CD14-positive monocyte (primary cell): ENCODE results near the gene SLC22A16. TPM values are rescaled to one million over a fixed set of nuclear protein-coding genes. Genes with fewer than 3 reads are reported as not detected.

ENCODE experiments used
- DNase-seq, 3 donors: peaks; one replicate each; pipeline ENCODE4 v3.0.0-alpha.2; 2011 to 2022
- H2AFZ ChIP-seq: 2 replicates; pipeline ENCODE4 v1.6.0; 2012; ENCODE audit warnings: mild to moderate bottlenecking, low read depth, low read length, inconsistent platforms; ENCODE audit not compliant: insufficient read depth, poor library complexity, severe bottlenecking
- H3K27ac ChIP-seq, 2 donors: 1 replicate in 1 of 2; 2 replicates in 1 of 2; pipeline ENCODE4 v1.5.1; 2012 to 2013; ENCODE audit warnings: low read length in 2 of 2, control low read depth in 1 of 2, inconsistent platforms in 1 of 2, low read depth in 1 of 2, mild to moderate bottlenecking in 1 of 2
- H3K27me3 ChIP-seq, 2 donors: one replicate each; pipeline versions ENCODE4 v1.6.0 to v1.6.1; 2011 to 2013; ENCODE audit warnings: low read length in 2 of 2; ENCODE audit not compliant: control insufficient read depth in 2 of 2, insufficient read depth in 2 of 2
- H3K36me3 ChIP-seq, 2 donors: replicated peaks in 1 of 2; 1 replicate in 1 of 2; 2 replicates in 1 of 2; pipeline versions ENCODE4 v1.5.1 to v1.6.1; 2012 to 2013; ENCODE audit warnings: low read length in 2 of 2, control low read depth in 1 of 2, inconsistent platforms in 1 of 2, mild to moderate bottlenecking in 1 of 2; ENCODE audit not compliant: insufficient read depth in 2 of 2, control insufficient read depth in 1 of 2
- H3K4me1 ChIP-seq, 2 donors: 1 replicate in 1 of 2; 2 replicates in 1 of 2; pipeline versions ENCODE4 v1.5.1 to v1.6.1; 2012 to 2013; ENCODE audit warnings: low read length in 2 of 2, control low read depth in 1 of 2, inconsistent platforms in 1 of 2, mild to moderate bottlenecking in 1 of 2, moderate library complexity in 1 of 2; ENCODE audit not compliant: insufficient read depth in 2 of 2, control insufficient read depth in 1 of 2
- H3K4me2 ChIP-seq: replicated peaks from 2 replicates; pipeline ENCODE3; 2012; ENCODE audit warnings: low read length, moderate library complexity, mild to moderate bottlenecking; ENCODE audit not compliant: poor library complexity, severe bottlenecking; ENCODE audit errors: extremely low read depth
- H3K4me3 ChIP-seq, 3 experiments: fragments of 200-600 bp in 1 of 3; sonication (generic) in 1 of 3; replicated peaks in 1 of 3; 1 replicate in 2 of 3; 2 replicates in 1 of 3; pipeline ENCODE4 v1.5.1; 2011 to 2013; ENCODE audit warnings: low read length in 3 of 3, mild to moderate bottlenecking in 3 of 3, control low read depth in 2 of 3, low read depth in 2 of 3, inconsistent platforms in 1 of 3, moderate library complexity in 1 of 3
- H3K79me2 ChIP-seq: 2 replicates; pipeline ENCODE4 v1.6.0; 2012; ENCODE audit warnings: mild to moderate bottlenecking, control low read depth, inconsistent platforms, low read length, moderate library complexity; ENCODE audit not compliant: insufficient read depth
- H3K9ac ChIP-seq: 2 replicates; pipeline ENCODE4 v1.6.0; 2017; ENCODE audit warnings: low read length, mild to moderate bottlenecking; ENCODE audit not compliant: insufficient read depth, poor library complexity, severe bottlenecking
- H3K9me3 ChIP-seq, 2 donors: replicated peaks in 1 of 2; 1 replicate in 1 of 2; 2 replicates in 1 of 2; pipeline versions ENCODE4 v1.5.1 to v1.6.1; 2012 to 2013; ENCODE audit warnings: low read length in 2 of 2, control low read depth in 1 of 2; ENCODE audit not compliant: control insufficient read depth in 1 of 2, insufficient read depth in 1 of 2
- H4K20me1 ChIP-seq: 2 replicates; pipeline ENCODE4 v1.6.0; 2012; ENCODE audit warnings: mild to moderate bottlenecking, low read length, control low read depth, moderate library complexity; ENCODE audit not compliant: insufficient read depth
- H3K27ac Mint-ChIP-seq, 7 donors: one replicate each; pipeline ENCODE4 v1.8.0; 2020; ENCODE audit warnings: mild to moderate bottlenecking in 7 of 7, mixed read lengths in 7 of 7, moderate library complexity in 6 of 7, inconsistent platforms in 2 of 7
- H3K27me3 Mint-ChIP-seq, 3 donors: one replicate each; pipeline ENCODE4 v1.8.0; 2021 to 2022; ENCODE audit warnings: low read depth in 3 of 3, mild to moderate bottlenecking in 3 of 3, mixed read lengths in 3 of 3, moderate library complexity in 3 of 3, inconsistent platforms in 1 of 3
- H3K36me3 Mint-ChIP-seq, 2 donors: one replicate each; pipeline ENCODE4 v1.8.0; 2020; ENCODE audit warnings: mixed read lengths in 2 of 2, inconsistent platforms in 1 of 2, mild to moderate bottlenecking in 1 of 2
- H3K4me1 Mint-ChIP-seq: one replicate; pipeline ENCODE4 v1.8.0; 2020; ENCODE audit warnings: mild to moderate bottlenecking, mixed read lengths
- H3K4me3 Mint-ChIP-seq, 2 donors: one replicate each; pipeline ENCODE4 v1.8.0; 2020; ENCODE audit warnings: mild to moderate bottlenecking in 2 of 2, mixed read lengths in 2 of 2, moderate library complexity in 1 of 2
- H3K9me3 Mint-ChIP-seq, 7 donors: one replicate each; pipeline ENCODE4 v1.8.0; 2020 to 2022; ENCODE audit warnings: mixed read lengths in 7 of 7, mild to moderate bottlenecking in 6 of 7, moderate library complexity in 6 of 7, inconsistent platforms in 2 of 7
- CTCF ChIP-seq: fragments of 200-600 bp; IDR thresholded peaks from one replicate; pipeline ENCODE4 v1.8.0; 2022; ENCODE audit warnings: antibody characterized with exemption, mild to moderate bottlenecking
- WGBS: methylation state at CpG from one replicate; pipeline ENCODE4 v1.1.5; 2013; ENCODE audit warnings: missing lambda C conversion rate; ENCODE audit not compliant: insufficient coverage; 5-methylcytosine and 5-hydroxymethylcytosine counted together
- intact Hi-C, 2 donors: fragments of 100-400 bp; cut with micrococcal nuclease; formaldehyde crosslinking; loops; one replicate each; pipeline versions ENCODE4 v1.15.0 to v1.15.1; 2023
- polyA plus RNA-seq, 3 donors: library from polyadenylated mRNA; depleted of rRNA in 1 of 3; unstranded in 2 of 3; stranded (reverse) in 1 of 3; fragments of 300-500 nt in 2 of 3; fragments of >200 nt in 1 of 3; fragmentation: Illumina TruSeq in 2 of 3; gene quantifications; 1 replicate in 2 of 3; 2 replicates in 1 of 3; pipeline ENCODE4 v1.2.3, GENCODE V29; 2012 to 2021

SLC22A16 gene
- polyA plus RNA-seq, 3 donors, result 1.8 to 15.6 (median 4.0) TPM

GRCh38 chr6:110456694-110457093, 19.7 kb downstream of the SLC22A16 start:
- intact Hi-C loops, result no loop called here
- Histone ChIP-seq H3K79me2 (peaks cover 51% of the 10 kb centered on the region), H3K9me3 (peaks cover 7 to 14% of the 10 kb centered on the region in 2 donors), H4K20me1 (no peaks in the 10 kb centered on the region), H3K4me1 (no peaks in the 10 kb centered on the region), H3K4me3 (no peak overlapping the region), H2AFZ (no peak overlapping the region), H3K27ac (no peak overlapping the region), H3K36me3 (peaks cover 13 to 24% of the 10 kb centered on the region in 2 donors), H3K9ac (no peak overlapping the region), H3K27me3 (no peaks in the 10 kb centered on the region), H3K4me2 (no peak overlapping the region)
- 89% methylated on average over 1 of the region's 3 CpGs for WGBS
- TF ChIP-seq CTCF, result no peak
- H3K4me3 Mint-ChIP-seq, result no peak overlapping the region
- peaks cover 25 to 27% of the 10 kb centered on the region in 2 donors for H3K36me3 Mint-ChIP-seq
- peak overlapping the region in 1 of 7 donors; percentile 4 for H3K27ac Mint-ChIP-seq
- H3K4me1 Mint-ChIP-seq, result peaks cover 3% of the 10 kb centered on the region
- DNase-seq, result no peak
- H3K27me3 Mint-ChIP-seq, result peaks cover 0 to 1% (median 0%) of the 10 kb centered on the region in 3 donors
- H3K9me3 Mint-ChIP-seq, result peaks cover 5 to 12% (median 10%) of the 10 kb centered on the region in 7 donors

GRCh38 chr6:110449541-110449895, 26.9 kb downstream of the SLC22A16 start:
- no peak for DNase-seq
- intact Hi-C loops, result no loop called here
- Histone ChIP-seq H3K4me1 (peaks cover 27 to 32% of the 10 kb centered on the region in 2 donors), H2AFZ (no peak overlapping the region), H3K36me3 (peaks cover 11% of the 10 kb centered on the region in 2 donors), H4K20me1 (no peaks in the 10 kb centered on the region), H3K27ac (no peak overlapping the region), H3K9me3 (no peaks in the 10 kb centered on the region), H3K27me3 (no peaks in the 10 kb centered on the region), H3K4me2 (no peak overlapping the region), H3K79me2 (peaks cover 3% of the 10 kb centered on the region), H3K4me3 (no peak overlapping the region), H3K9ac (no peak overlapping the region)
- TF ChIP-seq CTCF, result no peak
- Mint-ChIP-seq H3K9me3 (peaks cover 0 to 4% (median 0%) of the 10 kb centered on the region in 7 donors), H3K4me3 (no peak overlapping the region), H3K36me3 (peaks cover 15 to 22% of the 10 kb centered on the region in 2 donors), H3K4me1 (peaks cover 17% of the 10 kb centered on the region), H3K27me3 (no peaks in the 10 kb centered on the region), H3K27ac (no peak overlapping the region)
- 83% methylated on average over 2 of the region's 4 CpGs for WGBS
